OCI-LY7 (cell line): ENCODE data around the gene SQOR. TPM values are rescaled to one million over a fixed set of nuclear protein-coding genes. Genes with fewer than 3 reads are reported as not detected.

Experiments used
- BruUV-seq: library from RNA; stranded (reverse); fragments of 400-500 nt; replicated peaks from 2 replicates; lab custom pipeline; 2021; lab: Mats Ljungman, UMichigan
- CTCF ChIA-PET: fragments of 300-600 bp; sonication (Branson Sonifier 250); formaldehyde crosslinking; loops from one replicate; lab custom pipeline; 2022; ENCODE audit warnings: antibody characterized with exemption; ENCODE audit not compliant: unreplicated experiment; lab: Charles Lee
- POLR2A ChIA-PET: fragments of 300-600 bp; sonication (Branson Sonifier 250); formaldehyde crosslinking; loops from one replicate; lab custom pipeline; 2022; ENCODE audit warnings: antibody characterized with exemption; lab: Charles Lee
- DNase-seq: peaks from one replicate; pipeline ENCODE4 v3.0.0-alpha.2; 2015; ENCODE audit warnings: low spot score
- H2AFZ ChIP-seq: fragments of 200-600 bp; sonication (generic), shearing (Covaris generic); 2 replicates; pipeline ENCODE4 v1.6.1; 2014; ENCODE audit warnings: mild to moderate bottlenecking, antibody characterized with exemption, low read length, moderate library complexity
- H3K27ac ChIP-seq: fragments of 200-600 bp; sonication (generic); 2 replicates; pipeline ENCODE4 v1.5.1; 2014; ENCODE audit warnings: mixed run types, low read depth, mild to moderate bottlenecking, moderate library complexity, low read length, inconsistent platforms; ENCODE audit not compliant: poor library complexity, severe bottlenecking
- H3K36me3 ChIP-seq: fragments of 200-600 bp; sonication (generic); 2 replicates; pipeline ENCODE4 v1.6.1; 2014; ENCODE audit warnings: mild to moderate bottlenecking, antibody characterized with exemption, low read length, moderate library complexity, mixed read lengths; ENCODE audit not compliant: insufficient read depth
- H3K4me1 ChIP-seq: fragments of 200-600 bp; sonication (generic); 2 replicates; pipeline ENCODE4 v1.5.1; 2014; ENCODE audit warnings: mild to moderate bottlenecking, low read length; ENCODE audit not compliant: insufficient read depth, poor library complexity, severe bottlenecking
- H3K4me2 ChIP-seq: fragments of 200-600 bp; sonication (generic); 2 replicates; pipeline ENCODE4 v1.6.1; 2014; ENCODE audit warnings: mild to moderate bottlenecking, low read length
- H3K4me3 ChIP-seq: fragments of 200-600 bp; sonication (generic); 2 replicates; pipeline ENCODE4 v1.5.1; 2014; ENCODE audit warnings: mild to moderate bottlenecking, low read depth, low read length; ENCODE audit not compliant: poor library complexity, severe bottlenecking
- H3K79me2 ChIP-seq: fragments of 200-600 bp; sonication (generic); 2 replicates; pipeline ENCODE4 v1.6.1; 2016; ENCODE audit warnings: low read depth, mild to moderate bottlenecking, low read length, moderate library complexity, mixed read lengths; ENCODE audit not compliant: insufficient read depth
- H3K9me2 ChIP-seq: fragments of 200-600 bp; sonication (generic); 2 replicates; pipeline ENCODE4 v1.6.1; 2016; ENCODE audit warnings: mild to moderate bottlenecking, low read length, mixed read lengths; ENCODE audit not compliant: insufficient read depth
- H3K9me3 ChIP-seq: fragments of 200-600 bp; sonication (generic); 2 replicates; pipeline ENCODE4 v1.6.1; 2014; ENCODE audit warnings: mild to moderate bottlenecking, mixed run types, low read length, mixed read lengths
- H4K20me1 ChIP-seq: fragments of 200-600 bp; sonication (generic); 2 replicates; pipeline ENCODE4 v1.6.1; 2014; ENCODE audit warnings: mild to moderate bottlenecking, antibody characterized with exemption, low read length, moderate library complexity, mixed read lengths; ENCODE audit not compliant: insufficient read depth
- CTCF ChIP-seq: fragments of 200-600 bp; sonication (generic); conservative IDR thresholded peaks from 2 replicates; pipeline ENCODE4 v1.5.1; 2014; ENCODE audit warnings: mild to moderate bottlenecking, antibody characterized with exemption, low read length, moderate library complexity, mixed read lengths
- EZH2phosphoT487 ChIP-seq: fragments of 200-600 bp; sonication (generic); IDR thresholded peaks from 2 replicates; pipeline ENCODE4 v1.6.1; 2018; ENCODE audit warnings: low read depth, borderline replicate concordance, mild to moderate bottlenecking, mixed run types, antibody characterized with exemption, low read length, moderate library complexity, mixed read lengths
- intact Hi-C: fragments of 100-400 bp; cut with micrococcal nuclease; formaldehyde crosslinking; loops from one replicate; pipeline ENCODE4 v1.10.0; 2022; ENCODE audit not compliant: unreplicated experiment
- total RNA-seq, 2 experiments: library from RNA; depleted of rRNA in 1 of 2; stranded (reverse); fragments of >200 nt in 1 of 2; shearing (Covaris generic) in 1 of 2; gene quantifications; 2 replicates each; pipeline ENCODE4 v1.2.3, GENCODE V29; 2014 to 2022

The SQOR gene
- total RNA-seq, 2 experiments from 2014 or later, result 0.42 to 1.8 TPM

DNA sequence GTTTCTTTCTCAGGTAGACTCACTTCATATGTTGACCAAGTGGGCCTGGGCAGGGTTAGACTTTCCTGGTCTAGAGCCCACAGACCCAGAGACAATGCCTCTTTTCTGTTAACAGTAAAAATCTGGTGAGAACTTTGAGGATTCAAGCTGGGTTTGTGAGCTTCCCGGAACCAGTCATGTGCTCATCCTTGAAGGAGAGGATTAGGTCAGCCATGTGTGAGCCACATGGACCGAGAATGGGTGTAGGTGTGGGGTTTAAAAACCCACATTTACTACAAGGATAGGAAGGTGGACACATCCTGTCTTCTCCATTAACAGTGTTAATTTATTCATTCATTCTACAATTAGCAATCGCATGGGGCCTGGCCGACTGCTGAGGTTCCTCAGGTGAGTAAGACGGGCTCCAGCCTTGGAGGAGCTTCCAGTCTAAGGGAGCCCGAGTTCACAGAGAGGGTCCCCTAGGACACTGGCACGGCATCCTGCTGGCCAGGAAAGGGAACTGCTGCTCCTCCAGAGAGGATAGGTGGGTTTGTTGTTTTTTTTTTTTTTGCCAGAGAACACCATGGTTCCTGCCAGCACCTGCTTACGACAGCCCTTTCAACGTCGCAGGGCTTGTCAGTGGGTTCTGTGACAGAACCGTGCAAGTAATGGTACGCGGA lies 69.0 kb downstream of the SQOR start:
- intact Hi-C loops, result loop anchor here (10.0 kb wide), 2 partner anchors 241 to 591 kb away; no protein-coding TSS in a partner anchor
- BruUV-seq, result no TSS peak
- H3K4me1 ChIP-seq, result peaks cover 5% of the 10 kb centered on the region

GRCh38 chr15:45704329-45705249 lies 69.8 kb downstream of the SQOR start:
- no peak overlapping the region for H3K27ac ChIP-seq
- no peaks in the 10 kb centered on the region for H3K9me2 ChIP-seq
- intact Hi-C loops, result loop anchor here (10.0 kb wide), 2 partner anchors 240 to 590 kb away; no protein-coding TSS in a partner anchor
- peak overlapping the region; percentile 67 for H3K4me2 ChIP-seq
- H3K9me3 ChIP-seq, result no peaks in the 10 kb centered on the region
- H3K36me3 ChIP-seq, result no peaks in the 10 kb centered on the region
- no peaks in the 10 kb centered on the region for H4K20me1 ChIP-seq
- H3K4me3 ChIP-seq, result peak overlapping the region; percentile 65
- no peaks in the 10 kb centered on the region for H3K79me2 ChIP-seq
- TF ChIP-seq CTCF, result no peak
- TF ChIP-seq EZH2phosphoT487, result no peak
- no TSS peak for BruUV-seq
- DNase-seq, result no peak
- H3K4me1 ChIP-seq, result peaks cover 5% of the 10 kb centered on the region
- ChIA-PET CTCF (interaction anchor here (0.7 to 1.7 kb wide), 10 partner anchors 10 to 596 kb away, joined by 3 to 9 read pairs (median 4); no protein-coding TSS in a partner anchor), POLR2A (interaction anchor here (0.8 to 1.6 kb wide), 8 partner anchors 10 to 97 kb away, joined by 3 to 8 read pairs (median 3); no protein-coding TSS in a partner anchor)
- H2AFZ ChIP-seq, result peak overlapping the region; percentile 98

More for the DNA sequence above, 69.0 kb downstream of the SQOR start:
- Histone ChIP-seq H4K20me1 (no peaks in the 10 kb centered on the region), H3K27ac (no peak overlapping the region), H3K9me3 (no peaks in the 10 kb centered on the region), H3K9me2 (no peaks in the 10 kb centered on the region), H2AFZ (no peak overlapping the region), H3K79me2 (no peaks in the 10 kb centered on the region), H3K4me2 (no peak overlapping the region), H3K36me3 (no peaks in the 10 kb centered on the region), H3K4me3 (no peak overlapping the region)
- POLR2A ChIA-PET, result interaction anchor here (0.6 to 1.1 kb wide), 3 partner anchors 92 to 180 kb away, joined by 3 read pairs; no protein-coding TSS in a partner anchor
- DNase-seq, result no peak
- CTCF ChIA-PET, result no interaction called here
- no peak for TF ChIP-seq EZH2phosphoT487
- no peak for TF ChIP-seq CTCF
